Neuronal stem cell (in vitro differentiated cells): ENCODE measurements around the gene LCE2D. TPM values are rescaled to one million over a fixed set of nuclear protein-coding genes. Genes with fewer than 3 reads are reported as not detected.

Source experiments
- DNase-seq: peaks from one replicate; pipeline ENCODE4 v3.0.0-alpha.2; 2013; ENCODE audit warnings: low spot score
- H2AFZ ChIP-seq: one replicate; pipeline ENCODE4 v1.6.1; 2013; ENCODE audit warnings: mild to moderate bottlenecking, low read length, inconsistent platforms
- H2AK5ac ChIP-seq: 2 replicates; pipeline ENCODE4 v1.6.1; 2013; ENCODE audit warnings: low read depth, mild to moderate bottlenecking, inconsistent platforms, low read length, moderate library complexity, mixed read lengths
- H2BK120ac ChIP-seq: 2 replicates; pipeline ENCODE4 v1.6.1; 2013; ENCODE audit warnings: low read depth, mild to moderate bottlenecking, inconsistent platforms, low read length, moderate library complexity, mixed read lengths
- H2BK12ac ChIP-seq: one replicate; pipeline ENCODE4 v1.6.1; 2013; ENCODE audit warnings: low read length, inconsistent platforms
- H2BK15ac ChIP-seq: 2 replicates; pipeline ENCODE4 v1.6.1; 2013; ENCODE audit warnings: mild to moderate bottlenecking, low read length, inconsistent platforms, mixed read lengths
- H2BK5ac ChIP-seq: one replicate; pipeline ENCODE4 v1.6.1; 2013; ENCODE audit warnings: inconsistent platforms, mild to moderate bottlenecking, low read length, moderate library complexity
- H3K14ac ChIP-seq: one replicate; pipeline ENCODE4 v1.6.1; 2013; ENCODE audit warnings: low read length, inconsistent platforms
- H3K18ac ChIP-seq: 2 replicates; pipeline ENCODE4 v1.6.1; 2013; ENCODE audit warnings: low read length, inconsistent platforms
- H3K23ac ChIP-seq: 2 replicates; pipeline ENCODE4 v1.6.1; 2013; ENCODE audit warnings: low read depth, mild to moderate bottlenecking, mixed read lengths, low read length, inconsistent platforms; ENCODE audit not compliant: poor library complexity
- H3K27ac ChIP-seq: replicated peaks from 3 replicates; pipeline ENCODE4 v1.5.1; 2013; ENCODE audit warnings: low read length, inconsistent platforms
- H3K27me3 ChIP-seq, 3 experiments: 2 replicates each; pipeline ENCODE4 v1.6.1; 2013; ENCODE audit warnings: low read length in 3 of 3, mild to moderate bottlenecking in 2 of 3, inconsistent platforms in 1 of 3, low read depth in 1 of 3, mixed read lengths in 1 of 3, moderate library complexity in 1 of 3; ENCODE audit not compliant: control insufficient read depth in 3 of 3, insufficient read depth in 3 of 3
- H3K36me3 ChIP-seq, 2 donors: replicated peaks in 1 of 2; 2 replicates each; pipeline ENCODE4 v1.6.1; 2013; ENCODE audit warnings: low read length in 2 of 2; ENCODE audit not compliant: control insufficient read depth in 2 of 2, insufficient read depth in 2 of 2
- H3K4ac ChIP-seq: 2 replicates; pipeline ENCODE4 v1.6.1; 2013; ENCODE audit warnings: inconsistent platforms, mild to moderate bottlenecking, low read length, moderate library complexity
- H3K4me1 ChIP-seq, 2 donors: 1 replicate in 1 of 2; 2 replicates in 1 of 2; pipeline ENCODE4 v1.6.1; 2013; ENCODE audit warnings: low read length in 2 of 2, low read depth in 1 of 2; ENCODE audit not compliant: control insufficient read depth in 2 of 2, insufficient read depth in 1 of 2
- H3K4me2 ChIP-seq: one replicate; pipeline ENCODE4 v1.6.1; 2013; ENCODE audit warnings: mild to moderate bottlenecking, low read length, inconsistent platforms; ENCODE audit not compliant: insufficient read depth, poor library complexity, severe bottlenecking
- H3K4me3 ChIP-seq, 2 donors: 2 replicates each; pipeline ENCODE4 v1.5.1; 2013; ENCODE audit warnings: low read length in 2 of 2, mild to moderate bottlenecking in 2 of 2, inconsistent platforms in 1 of 2, moderate library complexity in 1 of 2
- H3K79me1 ChIP-seq: one replicate; pipeline ENCODE4 v1.6.1; 2013; ENCODE audit warnings: low read depth, mild to moderate bottlenecking, inconsistent platforms, low read length, moderate library complexity
- H3K9ac ChIP-seq: one replicate; pipeline ENCODE4 v1.6.1; 2013; ENCODE audit warnings: mild to moderate bottlenecking, low read depth, low read length, inconsistent platforms; ENCODE audit not compliant: poor library complexity
- H3K9me3 ChIP-seq, 2 donors: replicated peaks in 1 of 2; 2 replicates each; pipeline versions ENCODE3 to v1.6.1; 2013; ENCODE audit warnings: low read length in 2 of 2, mild to moderate bottlenecking in 2 of 2, inconsistent platforms in 1 of 2, low read depth in 1 of 2, mixed read lengths in 1 of 2, moderate library complexity in 1 of 2; ENCODE audit not compliant: control insufficient read depth in 2 of 2, insufficient read depth in 1 of 2
- H4K8ac ChIP-seq: one replicate; pipeline ENCODE4 v1.6.1; 2013; ENCODE audit warnings: low read depth, mild to moderate bottlenecking, inconsistent platforms, low read length, moderate library complexity
- H4K91ac ChIP-seq: one replicate; pipeline ENCODE4 v1.6.1; 2013; ENCODE audit warnings: low read length, low read depth, mild to moderate bottlenecking, inconsistent platforms; ENCODE audit not compliant: poor library complexity
- WGBS, 2 donors: extraction: QIAGEN DNeasy Blood & Tissue Kit; methylation state at CpG; one replicate each; pipeline ENCODE4 v1.1.7; 2013; ENCODE audit warnings: missing lambda C conversion rate in 2 of 2, mixed read lengths in 1 of 2; ENCODE audit not compliant: insufficient read length in 2 of 2, insufficient replicate concordance in 1 of 2; ENCODE audit errors: extremely low coverage in 2 of 2; 5-methylcytosine and 5-hydroxymethylcytosine counted together
- small RNA-seq: library from polyadenylated mRNA; stranded (forward); fragments of <200 nt; extraction: miRNeasy Mini kit (QIAGEN cat#:217004); gene quantifications from one replicate; pipeline ENCODE3, GENCODE V24; 2013; ENCODE audit not compliant: insufficient read depth

LCE2D gene

GRCh38 chr1:152699746-152700145, 36.6 kb downstream of the LCE2D start:
- H3K9me3 ChIP-seq, result peaks cover 0 to 14% of the 10 kb centered on the region in 2 donors

DNA sequence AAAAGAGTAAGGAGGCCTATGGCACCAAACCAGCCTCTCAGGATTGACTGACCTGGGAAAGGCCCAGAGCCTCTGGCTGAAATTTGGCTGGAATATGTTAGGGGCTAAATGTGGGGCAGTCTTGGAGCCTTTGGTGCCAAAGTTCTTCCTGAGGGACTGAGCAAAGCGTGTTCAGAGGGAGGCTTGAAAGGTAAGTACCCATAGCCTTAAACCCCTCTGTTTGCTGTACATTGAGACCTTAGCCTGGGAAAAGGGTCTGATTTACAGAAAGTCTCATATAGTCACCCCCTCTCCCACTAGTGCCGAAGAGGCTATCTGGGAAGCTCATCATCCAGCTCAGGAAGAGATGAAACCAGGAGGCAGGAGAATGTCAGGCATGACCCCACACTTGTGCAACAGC, 44.7 kb downstream of the LCE2D start, which contains the start of gene LCE4A:
Gene LCE4A, plus strand, starts transcription at position 301 of the 400 bp plus-strand sequence. CDS start 916 bp downstream, outside the sequence.
- Histone ChIP-seq H3K4ac (no peak within 1 kb of the TSS), H3K36me3 (no peaks in the 10 kb centered on the region), H3K27ac (no peak within 1 kb of the TSS), H4K8ac (no peak within 1 kb of the TSS), H3K27me3 (peaks cover 0 to 1% (median 0%) of the 10 kb centered on the region in 3 experiments), H2BK5ac (no peak within 1 kb of the TSS), H3K4me3 (no peak within 1 kb of the TSS), H2BK15ac (no peak within 1 kb of the TSS), H3K9me3 (peaks cover 0 to 33% of the 10 kb centered on the region in 2 donors), H3K9ac (no peak within 1 kb of the TSS), H2BK12ac (no peak within 1 kb of the TSS), H2AFZ (no peak within 1 kb of the TSS), H3K23ac (no peak within 1 kb of the TSS), H2BK120ac (no peak within 1 kb of the TSS), H3K4me1 (no peaks in the 10 kb centered on the region), H4K91ac (no peak within 1 kb of the TSS), H3K4me2 (no peak within 1 kb of the TSS), H3K79me1 (no peaks in the 10 kb centered on the region), H3K18ac (no peak within 1 kb of the TSS), H2AK5ac (no peak within 1 kb of the TSS), H3K14ac (no peak within 1 kb of the TSS)
- WGBS, 2 donors, result no CpG with 5 or more reads among the region's 2 CpGs
- no peak for DNase-seq

More at GRCh38 chr1:152699746-152700145, 36.6 kb downstream of the LCE2D start:
- Histone ChIP-seq H4K8ac (no peak overlapping the region), H3K27ac (no peak overlapping the region), H3K9ac (no peak overlapping the region), H3K27me3 (no peaks in the 10 kb centered on the region), H2BK12ac (no peak overlapping the region), H3K18ac (no peak overlapping the region), H3K4me2 (no peak overlapping the region), H3K23ac (no peak overlapping the region), H3K79me1 (no peaks in the 10 kb centered on the region), H3K4me3 (no peak overlapping the region), H2BK120ac (no peak overlapping the region), H2AFZ (no peak overlapping the region), H2AK5ac (no peak overlapping the region), H3K14ac (no peak overlapping the region), H2BK15ac (no peak overlapping the region), H3K4ac (no peak overlapping the region), H2BK5ac (no peak overlapping the region), H3K4me1 (no peaks in the 10 kb centered on the region), H3K36me3 (no peaks in the 10 kb centered on the region), H4K91ac (no peak overlapping the region)
- DNase-seq, result no peak
- no CpG with 5 or more reads among the region's 4 CpGs for WGBS, 2 donors

Small RNA genes within 50 kb of the gene (small RNA-seq; reads per million reads assigned to genes)
- gene LCE3A (not detected), gene LCE3B (not detected)
